B cell (primary cell): Measurements from ENCODE around the gene EGLN1. TPM values are rescaled to one million over a fixed set of nuclear protein-coding genes. Genes with fewer than 3 reads are reported as not detected.

ENCODE experiments used
- ATAC-seq: fragments of 200-7000 bp; cut with Tn5 transposase; one replicate; pipeline ENCODE4 v1.10.0; 2021; ENCODE audit warnings: low read depth, mild to moderate bottlenecking, moderate number of reproducible peaks, moderate library complexity
- CTCF ChIA-PET: fragments of 350-600 bp; sonication (Branson Sonifier 250); formaldehyde crosslinking; loops from one replicate; lab custom pipeline; 2021; ENCODE audit warnings: antibody characterized with exemption, inconsistent platforms; lab: Charles Lee
- POLR2A ChIA-PET: fragments of 350-600 bp; sonication (Branson Sonifier 250); formaldehyde crosslinking; loops from one replicate; lab custom pipeline; 2021; ENCODE audit warnings: antibody characterized with exemption; lab: Charles Lee
- DNase-seq: peaks from one replicate; pipeline ENCODE4 v3.0.0; 2013
- H2AFZ ChIP-seq: 2 replicates; pipeline ENCODE4 v1.6.1; 2012; ENCODE audit warnings: mild to moderate bottlenecking, low read depth, low read length; ENCODE audit not compliant: insufficient read depth, poor library complexity, severe bottlenecking
- H3K27ac ChIP-seq, 2 donors: 1 replicate in 1 of 2; 2 replicates in 1 of 2; pipeline ENCODE4 v1.5.1; 2012 to 2013; ENCODE audit warnings: low read length in 2 of 2, mild to moderate bottlenecking in 2 of 2, moderate library complexity in 1 of 2
- H3K27me3 ChIP-seq, 4 experiments: fragments of 200-600 bp in 1 of 4; sonication (generic) in 1 of 4; replicated peaks in 1 of 4; 1 replicate in 2 of 4; 2 replicates in 2 of 4; pipeline versions ENCODE4 v1.6.1 to v1.7.0; 2013 to 2016; ENCODE audit warnings: low read length in 3 of 4, mild to moderate bottlenecking in 2 of 4, mixed read lengths in 1 of 4, moderate library complexity in 1 of 4; ENCODE audit not compliant: insufficient read depth in 4 of 4, control insufficient read depth in 3 of 4; ENCODE audit errors: control extremely low read depth in 1 of 4
- H3K36me3 ChIP-seq, 2 experiments: replicated peaks in 1 of 2; 1 replicate in 1 of 2; 2 replicates in 1 of 2; pipeline versions ENCODE4 v1.6.1 to v1.7.1; 2013; ENCODE audit warnings: low read length in 1 of 2; ENCODE audit not compliant: insufficient read depth in 2 of 2, control insufficient read depth in 1 of 2; ENCODE audit errors: control extremely low read depth in 1 of 2, extremely low read depth in 1 of 2
- H3K4me1 ChIP-seq, 2 donors: fragments of 200-600 bp in 1 of 2; sonication (generic) in 1 of 2; 1 replicate in 1 of 2; 2 replicates in 1 of 2; pipeline versions ENCODE4 v1.5.1 to v1.6.1; 2013 to 2017; ENCODE audit warnings: low read length in 2 of 2; ENCODE audit not compliant: control insufficient read depth in 2 of 2, insufficient read depth in 2 of 2
- H3K4me2 ChIP-seq: replicated peaks from 2 replicates; pipeline ENCODE3; 2012; ENCODE audit warnings: mild to moderate bottlenecking, low read depth, low read length; ENCODE audit not compliant: poor library complexity, severe bottlenecking
- H3K4me3 ChIP-seq, 5 experiments: fragments of 200-600 bp in 1 of 5; sonication (generic) in 1 of 5; 1 replicate in 3 of 5; 2 replicates in 2 of 5; pipeline versions ENCODE4 v1.5.1 to v1.7.0; 2011 to 2016; ENCODE audit warnings: low read length in 4 of 5, mild to moderate bottlenecking in 4 of 5, low read depth in 2 of 5, control low read depth in 1 of 5, moderate library complexity in 1 of 5; ENCODE audit not compliant: insufficient read depth in 1 of 5; ENCODE audit errors: control extremely low read depth in 1 of 5, extremely low read depth in 1 of 5
- H3K79me2 ChIP-seq: fragments of 200-600 bp; sonication (generic); one replicate; pipeline ENCODE4 v1.6.0; 2016; ENCODE audit warnings: low read length; ENCODE audit not compliant: control insufficient read depth, insufficient read depth
- H3K9ac ChIP-seq: fragments of 200-600 bp; sonication (generic); 2 replicates; pipeline ENCODE4 v1.6.1; 2017; ENCODE audit warnings: mild to moderate bottlenecking, low read length, moderate library complexity
- H3K9me3 ChIP-seq, 3 donors: one replicate each; pipeline versions ENCODE4 v1.6.1 to v1.7.1; 2013; ENCODE audit warnings: low read length in 2 of 3; ENCODE audit not compliant: control insufficient read depth in 2 of 3, insufficient read depth in 1 of 3; ENCODE audit errors: control extremely low read depth in 1 of 3
- H4K20me1 ChIP-seq: 2 replicates; pipeline ENCODE4 v1.6.0; 2012; ENCODE audit warnings: mild to moderate bottlenecking, low read length; ENCODE audit not compliant: insufficient read depth, control insufficient read depth, poor library complexity, severe bottlenecking
- H3K27ac Mint-ChIP-seq: one replicate; pipeline ENCODE4 v1.8.0; 2021; ENCODE audit warnings: mixed read lengths
- H3K27me3 Mint-ChIP-seq: one replicate; pipeline ENCODE4 v1.8.0; 2021; ENCODE audit warnings: mixed read lengths
- H3K4me1 Mint-ChIP-seq: one replicate; pipeline ENCODE4 v1.8.0; 2021; ENCODE audit warnings: mixed read lengths
- H3K4me3 Mint-ChIP-seq: one replicate; pipeline ENCODE4 v1.8.0; 2021; ENCODE audit warnings: mixed read lengths
- H3K9me3 Mint-ChIP-seq: one replicate; pipeline ENCODE4 v1.8.0; 2022; ENCODE audit warnings: mixed read lengths; ENCODE audit not compliant: insufficient read depth
- EZH2 ChIP-seq: IDR thresholded peaks from 2 replicates; pipeline ENCODE4 v1.6.1; 2012; ENCODE audit warnings: borderline replicate concordance, low read depth, mild to moderate bottlenecking, moderate library complexity, low read length; ENCODE audit not compliant: insufficient read depth, poor library complexity, severe bottlenecking
- WGBS: methylation state at CpG from one replicate; pipeline ENCODE4 v1.1.5; 2013; ENCODE audit warnings: missing lambda C conversion rate; ENCODE audit not compliant: insufficient coverage; 5-methylcytosine and 5-hydroxymethylcytosine counted together
- intact Hi-C: fragments of 100-400 bp; cut with micrococcal nuclease; formaldehyde crosslinking; loops from one replicate; pipeline ENCODE4 v1.10.0; 2022
- polyA plus RNA-seq: library from polyadenylated mRNA; depleted of rRNA; stranded (reverse); fragments of >200 nt; gene quantifications from 2 replicates; pipeline ENCODE4 v1.2.3, GENCODE V29; 2012
- total RNA-seq, 2 donors: library from RNA; stranded (reverse); fragments of 120-200 nt in 1 of 2; gene quantifications; 1 replicate in 1 of 2; 2 replicates in 1 of 2; pipeline versions ENCODE4 v1.2.3 to v1.2.4, GENCODE V29; 2013 to 2022
- TF ChIP-seq, protein P1 (sequence below): fragments of 200-600 bp; IDR thresholded peaks from one replicate; pipeline ENCODE4 v1.8.0; 2022; ENCODE audit warnings: antibody characterized with exemption, mild to moderate bottlenecking

Gene EGLN1
- total and polyA plus RNA-seq, 2 donors (not counting 1 experiment from before 2014, with no cell fraction given), result 7.5 to 18.5 TPM

DNA sequence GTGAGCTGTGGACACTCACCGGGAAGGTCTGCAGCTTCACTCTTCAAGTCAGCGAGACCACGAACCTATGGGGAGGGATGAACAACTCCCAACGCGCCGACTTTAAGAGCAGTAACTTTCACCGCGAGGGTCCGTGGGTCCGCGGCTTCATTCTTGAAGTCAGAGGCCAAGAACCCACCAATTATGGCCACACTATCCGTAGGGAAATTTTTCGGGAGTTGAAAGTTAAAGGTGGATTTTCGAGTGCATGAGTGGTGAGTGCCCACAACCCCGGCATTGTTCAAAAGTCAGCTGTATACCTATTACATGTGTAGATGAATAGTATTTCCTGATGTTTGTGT is 104.1 kb downstream of the EGLN1 start:
- Histone ChIP-seq H3K4me1 (no peaks in the 10 kb centered on the region), H3K9me3 (peaks cover 0 to 7% (median 0%) of the 10 kb centered on the region in 3 donors), H3K27ac (no peak overlapping the region), H3K36me3 (no peaks in the 10 kb centered on the region), H2AFZ (no peak overlapping the region), H3K79me2 (no peaks in the 10 kb centered on the region), H4K20me1 (no peaks in the 10 kb centered on the region), H3K4me2 (no peak overlapping the region), H3K27me3 (no peaks in the 10 kb centered on the region), H3K4me3 (no peak overlapping the region), H3K9ac (no peak overlapping the region)
- WGBS, result 100% methylated on average over 2 of the region's 15 CpGs
- Mint-ChIP-seq H3K4me3 (no peak overlapping the region), H3K27ac (no peak overlapping the region), H3K4me1 (no peaks in the 10 kb centered on the region), H3K9me3 (no peaks in the 10 kb centered on the region), H3K27me3 (no peaks in the 10 kb centered on the region)
- TF ChIP-seq, protein P1, sequence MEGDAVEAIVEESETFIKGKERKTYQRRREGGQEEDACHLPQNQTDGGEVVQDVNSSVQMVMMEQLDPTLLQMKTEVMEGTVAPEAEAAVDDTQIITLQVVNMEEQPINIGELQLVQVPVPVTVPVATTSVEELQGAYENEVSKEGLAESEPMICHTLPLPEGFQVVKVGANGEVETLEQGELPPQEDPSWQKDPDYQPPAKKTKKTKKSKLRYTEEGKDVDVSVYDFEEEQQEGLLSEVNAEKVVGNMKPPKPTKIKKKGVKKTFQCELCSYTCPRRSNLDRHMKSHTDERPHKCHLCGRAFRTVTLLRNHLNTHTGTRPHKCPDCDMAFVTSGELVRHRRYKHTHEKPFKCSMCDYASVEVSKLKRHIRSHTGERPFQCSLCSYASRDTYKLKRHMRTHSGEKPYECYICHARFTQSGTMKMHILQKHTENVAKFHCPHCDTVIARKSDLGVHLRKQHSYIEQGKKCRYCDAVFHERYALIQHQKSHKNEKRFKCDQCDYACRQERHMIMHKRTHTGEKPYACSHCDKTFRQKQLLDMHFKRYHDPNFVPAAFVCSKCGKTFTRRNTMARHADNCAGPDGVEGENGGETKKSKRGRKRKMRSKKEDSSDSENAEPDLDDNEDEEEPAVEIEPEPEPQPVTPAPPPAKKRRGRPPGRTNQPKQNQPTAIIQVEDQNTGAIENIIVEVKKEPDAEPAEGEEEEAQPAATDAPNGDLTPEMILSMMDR, result no peak
- no peak for TF ChIP-seq EZH2
- CTCF ChIA-PET, result interaction anchor here (1.1 to 1.3 kb wide), 3 partner anchors 11 to 39 kb away, joined by 3 to 4 read pairs (median 3); partner anchors contain the start of gene EXOC8
- DNase-seq (no peak), ATAC-seq (no peak)
- intact Hi-C loops, result no loop called here
- POLR2A ChIA-PET, result no interaction called here

DNA sequence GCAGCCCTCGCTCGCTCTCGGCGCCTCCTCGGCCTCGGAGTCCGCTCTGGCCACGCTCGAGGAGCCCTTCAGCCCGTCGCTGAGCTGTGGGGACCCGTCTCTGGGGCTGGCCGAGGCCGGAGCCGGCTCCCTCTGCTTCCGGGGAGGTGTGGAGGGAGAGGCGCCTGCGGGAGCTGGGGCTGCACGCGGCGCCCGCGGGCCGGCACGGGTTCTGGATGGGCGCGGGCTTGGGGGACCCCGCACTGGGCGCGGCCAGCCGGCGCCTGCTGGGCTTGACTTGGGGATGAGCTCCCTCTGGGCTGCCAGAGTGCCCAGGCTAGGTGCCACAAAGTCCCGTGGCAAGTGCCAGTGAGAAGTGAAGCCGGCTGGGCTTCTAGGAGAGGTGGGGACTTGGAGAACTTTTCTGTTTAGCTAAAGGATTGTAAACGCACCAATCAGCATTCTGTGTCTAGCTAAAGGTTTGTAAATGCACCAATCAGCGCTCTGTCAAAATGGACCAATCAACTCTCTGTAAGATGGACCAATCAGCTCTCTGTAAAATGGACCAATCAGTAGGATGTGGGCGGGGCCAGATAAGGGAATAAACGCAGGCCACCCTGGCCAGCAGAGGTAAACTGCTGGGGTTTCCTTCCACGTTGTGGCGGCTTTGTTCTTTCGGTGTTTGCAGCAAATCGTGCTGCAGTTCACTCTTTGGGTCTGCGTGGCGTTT is 104.6 kb downstream of the EGLN1 start:
- Mint-ChIP-seq H3K4me3 (no peak overlapping the region), H3K27me3 (no peaks in the 10 kb centered on the region), H3K27ac (no peak overlapping the region), H3K9me3 (no peaks in the 10 kb centered on the region), H3K4me1 (no peaks in the 10 kb centered on the region)
- CTCF ChIA-PET, result interaction anchor here (1.1 to 2.3 kb wide), 4 partner anchors 11 to 286 kb away, joined by 3 to 8 read pairs (median 4); no protein-coding TSS in a partner anchor
- no peak overlapping the region for H2AFZ ChIP-seq
- 96% methylated on average over 43 of the region's 44 CpGs for WGBS
- peaks cover 0 to 7% (median 0%) of the 10 kb centered on the region in 3 donors for H3K9me3 ChIP-seq
- no peaks in the 10 kb centered on the region for H3K4me1 ChIP-seq
- H4K20me1 ChIP-seq, result no peaks in the 10 kb centered on the region
- no peaks in the 10 kb centered on the region for H3K27me3 ChIP-seq
- intact Hi-C loops, result no loop called here
- H3K36me3 ChIP-seq, result no peaks in the 10 kb centered on the region
- H3K9ac ChIP-seq, result no peak overlapping the region
- POLR2A ChIA-PET, result no interaction called here
- no peaks in the 10 kb centered on the region for H3K79me2 ChIP-seq
- H3K4me2 ChIP-seq, result no peak overlapping the region
- TF ChIP-seq EZH2, result no peak
- TF ChIP-seq, protein P1, result no peak
- ATAC-seq (no peak), DNase-seq (no peak)
- H3K27ac ChIP-seq, result no peak overlapping the region
- no peak overlapping the region for H3K4me3 ChIP-seq
